ENCODE measurements around the gene LCMT2.

LCMT2 gene

DNA sequence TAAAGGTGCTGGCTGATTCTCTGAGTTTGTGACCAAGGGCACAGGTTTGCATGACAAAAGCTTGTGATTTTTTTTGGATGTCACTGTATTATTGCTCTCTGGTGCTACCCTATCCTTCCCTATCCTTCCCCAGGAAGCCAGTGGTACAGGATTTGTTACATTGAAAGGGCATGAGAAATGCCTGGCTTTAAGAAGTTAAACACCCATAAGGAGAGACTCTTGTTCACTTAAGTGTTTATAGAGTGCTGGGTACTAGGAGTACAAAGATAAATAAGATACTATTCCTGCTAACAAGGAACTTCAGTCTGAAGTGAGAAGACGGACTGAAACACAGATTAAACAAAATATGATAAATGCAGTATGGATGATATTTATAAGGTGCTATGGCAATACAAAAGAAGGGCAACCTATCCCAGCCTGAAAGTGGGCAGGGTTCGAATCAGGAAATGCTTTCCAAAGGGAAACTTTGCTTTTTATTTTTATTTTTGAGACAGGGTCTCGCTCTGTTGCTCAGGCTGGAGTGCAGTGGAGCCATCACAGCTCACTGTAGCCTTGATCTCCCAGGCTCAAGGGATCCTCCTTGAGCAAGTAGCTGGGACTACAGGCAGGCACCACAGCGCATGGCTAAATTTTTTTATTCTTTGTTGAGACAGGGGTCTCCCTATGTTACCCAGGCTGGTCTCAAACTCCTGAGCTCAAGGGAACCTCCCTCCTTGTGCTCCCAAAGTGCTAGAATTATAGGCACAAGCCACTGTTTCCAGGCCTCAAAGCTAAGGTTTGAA, 11.2 kb downstream of the LCMT2 start:
- TF ChIP-seq CTCF (IDR thresholded peaks at IDR 0.05): no peak

DNA sequence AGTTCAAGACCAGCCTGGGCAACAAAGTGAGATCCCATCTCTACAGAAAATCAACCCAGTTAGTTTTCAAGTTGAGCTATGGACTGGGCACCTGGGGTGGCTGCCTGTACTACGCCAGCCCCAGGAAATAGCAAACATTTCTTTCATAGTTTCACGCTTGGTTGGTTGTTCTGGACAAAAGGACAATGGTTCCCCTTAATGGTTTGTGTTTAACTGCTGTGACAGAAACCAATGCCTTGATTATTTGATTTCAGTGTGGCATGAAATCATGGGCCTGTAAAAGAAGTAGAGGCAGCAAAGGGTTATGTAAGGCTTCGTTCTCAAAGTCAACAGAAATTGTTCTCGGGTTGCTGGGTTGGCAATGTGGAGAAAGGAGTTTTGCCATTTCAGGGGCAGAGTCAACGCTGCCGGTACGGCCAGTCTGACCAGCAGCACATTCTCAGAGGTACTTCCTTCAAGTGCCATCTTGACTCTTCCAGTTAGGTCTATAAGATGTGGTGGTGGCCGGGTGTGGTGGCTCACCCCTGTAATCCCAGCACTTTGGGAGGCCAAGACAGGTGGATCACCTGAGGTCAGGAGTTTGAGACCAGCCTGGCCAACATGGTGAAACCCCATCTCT, 12.7 kb downstream of the LCMT2 start:
- TF ChIP-seq CTCF (IDR thresholded peaks at IDR 0.05): no peak

DNA sequence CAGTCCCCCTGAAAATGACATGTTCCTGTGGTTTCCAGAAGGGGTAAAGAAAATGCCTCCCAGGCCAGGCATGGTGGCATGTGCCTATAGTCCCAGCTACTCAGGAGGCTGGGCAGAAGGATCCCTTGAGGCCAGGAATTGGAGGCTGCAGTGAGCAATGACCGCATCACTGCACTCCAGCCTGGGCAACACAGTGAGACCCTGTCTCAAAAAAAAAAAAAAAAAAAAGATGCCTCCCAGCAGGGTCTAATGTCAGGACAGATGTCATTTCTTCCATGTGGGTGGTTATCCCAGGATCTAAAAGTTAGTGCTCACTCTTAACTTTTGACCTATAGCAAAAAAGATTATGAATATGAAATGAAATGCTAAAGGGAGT, 13.4 kb downstream of the LCMT2 start:
- TF ChIP-seq CTCF (IDR thresholded peaks at IDR 0.05): no peak

DNA sequence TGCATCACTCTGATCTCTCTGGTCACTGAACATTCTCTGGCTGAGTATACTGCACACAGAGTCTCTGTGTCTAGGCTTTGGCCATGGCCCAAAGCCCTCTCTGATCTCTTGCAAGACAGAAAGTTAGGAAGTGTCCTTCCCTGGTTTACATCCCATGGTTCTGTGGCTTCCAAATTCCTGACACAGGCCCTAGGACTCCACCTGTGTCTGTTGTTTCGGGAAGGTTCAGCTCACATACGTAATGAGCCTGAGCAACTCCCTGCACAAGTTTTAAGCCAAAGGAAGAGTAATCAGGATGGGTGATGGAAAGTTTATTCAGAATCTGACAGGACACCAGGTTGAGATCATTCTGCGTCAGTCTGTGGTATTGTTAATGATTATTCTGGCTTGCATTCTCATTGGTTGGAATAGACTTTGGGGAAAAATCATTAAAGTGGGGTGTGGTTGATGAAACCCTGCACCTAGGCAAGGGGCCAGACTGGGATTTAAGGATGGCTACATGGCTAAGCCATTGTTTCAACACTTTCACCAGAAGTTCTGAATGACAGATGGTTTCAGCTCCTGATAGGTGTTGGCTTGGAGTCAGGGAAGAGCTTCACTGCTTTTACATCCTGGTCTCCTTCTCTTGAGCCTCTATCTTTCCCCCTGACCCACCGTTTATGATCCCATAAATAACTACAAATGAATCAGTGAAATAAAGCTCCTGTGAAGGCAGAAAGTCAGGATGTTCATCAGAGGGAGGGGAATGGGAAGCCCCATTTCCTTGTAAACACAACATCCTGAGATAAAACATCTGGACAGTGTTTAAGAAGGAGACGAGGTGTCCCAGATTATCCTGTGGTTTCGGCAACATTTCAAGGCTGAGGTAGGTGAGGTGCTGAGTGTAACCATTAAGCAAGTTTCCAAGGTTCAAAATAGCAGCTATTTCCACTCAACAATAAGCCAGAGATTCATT, 14.1 kb downstream of the LCMT2 start:
- TF ChIP-seq CTCF (IDR thresholded peaks at IDR 0.05): no peak

DNA sequence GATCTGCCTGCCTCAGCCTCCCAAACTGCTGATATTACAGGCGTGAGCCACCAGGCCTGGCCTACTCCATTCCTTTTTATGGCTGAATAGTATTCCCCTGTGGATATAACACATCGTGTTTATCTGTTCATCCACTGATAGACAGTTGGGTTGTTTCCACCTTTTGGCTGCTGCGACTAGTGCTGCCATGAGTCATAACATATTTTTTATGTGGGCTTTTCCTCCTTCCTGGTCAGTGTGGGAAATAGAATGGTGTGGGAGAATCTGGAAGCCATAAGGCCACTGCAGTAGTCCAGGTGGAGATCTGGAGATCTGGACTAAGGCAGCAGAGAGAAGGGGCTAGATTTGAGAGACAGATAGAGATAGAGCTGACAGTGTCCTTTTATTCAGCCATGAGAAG, 16.2 kb downstream of the LCMT2 start:
- no peak for TF ChIP-seq CTCF (IDR thresholded peaks at IDR 0.05)

DNA sequence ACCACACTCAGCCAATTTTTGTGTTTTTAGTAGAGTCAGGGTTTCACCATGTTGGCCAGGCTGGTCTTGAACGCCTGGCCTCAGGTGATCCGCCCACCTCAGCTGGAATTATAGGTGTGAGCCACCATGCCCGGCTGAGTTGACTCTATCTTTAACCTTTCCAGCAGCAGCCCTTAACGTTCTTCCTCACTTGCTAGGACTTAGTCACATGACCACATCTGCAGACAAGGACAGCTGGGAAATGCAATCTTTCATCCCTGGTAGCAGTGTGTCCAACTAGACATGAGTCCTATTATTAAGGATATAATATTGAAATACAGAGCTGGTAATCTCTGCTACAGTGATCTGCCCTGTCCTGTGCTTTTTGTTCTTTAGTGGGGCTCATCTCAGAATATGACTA, 18.0 kb downstream of the LCMT2 start:
- TF ChIP-seq CTCF (IDR thresholded peaks at IDR 0.05): no peak

DNA sequence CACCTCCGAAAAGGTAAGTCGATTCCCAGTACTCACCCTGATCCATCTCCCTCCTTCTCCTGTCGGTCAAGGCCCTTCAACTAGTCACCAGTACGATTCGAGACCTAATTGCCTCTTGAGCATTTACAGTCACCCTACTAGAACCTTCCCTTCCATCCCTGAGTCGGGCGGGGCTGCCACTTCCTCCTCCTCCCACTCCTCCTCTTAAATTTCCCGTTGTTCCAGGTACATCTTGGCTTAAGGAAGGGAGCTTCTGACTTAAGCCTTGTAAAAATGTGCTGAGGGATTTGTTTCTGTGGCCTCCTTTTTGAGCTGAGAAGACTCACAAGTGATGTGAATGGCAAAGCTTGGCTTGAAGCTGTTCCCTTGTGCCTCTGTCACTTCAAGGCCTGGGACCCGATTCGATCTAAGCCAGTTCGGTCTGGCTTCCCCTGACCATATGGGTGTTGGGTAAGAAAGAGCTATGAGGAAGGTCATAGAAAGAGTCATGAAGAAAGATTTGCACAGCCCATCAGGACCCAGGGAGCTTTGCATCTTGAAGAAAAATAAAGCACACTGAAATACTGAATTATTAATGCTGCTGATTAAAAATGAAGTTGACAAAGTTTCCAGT, 28.1 kb downstream of the LCMT2 start, which contains the start of gene TGM7:
Gene TGM7, minus strand, starts transcription at position 51 of the 613 bp plus-strand sequence.
- no peak for TF ChIP-seq CTCF (IDR thresholded peaks at IDR 0.05)

All from LNCAP (cell line).